ENCODE results near the gene NAPSA. TPM values are rescaled to one million over a fixed set of nuclear protein-coding genes. Genes with fewer than 3 reads are reported as not detected.
"Not testable (repeated sequence)": the region's sequence is repeated elsewhere in the genome, so short reads cannot be mapped to it uniquely, and the experiment has no call there.

The NAPSA gene
- total RNA-seq, 6 experiments from 2014 or later: 0.19 to 2.2 (median 1.0) TPM

DNA sequence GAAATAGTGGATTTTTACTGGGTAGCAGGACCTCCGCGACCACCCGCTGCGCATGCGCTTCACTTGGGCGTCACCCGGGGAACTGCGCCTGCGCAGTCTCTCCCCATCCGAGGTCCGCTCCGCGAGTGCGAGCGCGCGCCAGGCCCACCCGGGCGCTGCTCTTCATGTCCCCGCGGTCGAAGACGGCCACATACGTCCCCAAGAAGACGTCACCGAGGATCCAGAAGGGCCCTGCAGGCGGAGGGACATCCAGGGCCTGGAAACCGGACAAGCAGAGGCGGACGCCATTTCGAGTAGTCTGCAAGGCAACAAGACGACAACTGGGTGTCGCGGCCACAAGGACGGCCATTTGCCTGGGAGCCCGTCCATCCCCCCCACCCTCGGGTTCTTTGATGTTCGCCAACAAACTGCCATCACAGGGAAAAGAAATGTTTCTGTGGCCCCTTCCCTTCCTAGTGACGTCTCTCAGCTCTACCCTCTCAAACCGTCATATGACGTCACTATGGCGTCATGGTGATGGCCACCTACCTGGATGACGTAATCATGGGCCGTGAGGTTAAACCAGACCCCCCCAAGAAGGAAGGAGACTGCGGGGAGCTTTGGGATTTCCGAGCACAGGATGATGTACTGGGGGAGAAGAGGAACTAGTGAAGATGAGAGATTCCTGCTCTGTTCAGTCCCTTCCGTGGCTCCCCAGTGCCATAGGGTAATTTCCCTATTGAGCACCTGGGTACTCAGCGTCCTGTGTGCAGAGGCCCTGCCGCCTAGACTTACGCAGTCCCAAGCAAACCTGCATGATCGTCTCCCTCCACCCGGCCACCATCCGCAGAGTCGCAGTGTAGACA lies 6.7 kb downstream of the NAPSA start:
- 61% methylated on average over 25 of the region's 54 CpGs for WGBS (ENCODE audit: insufficient coverage, low coverage, low lambda C conversion rate, missing lambda C conversion rate)
- Histone ChIP-seq H3K27me3 (no peaks in the 10 kb centered on the region), H3K4me3 (peak overlapping the region; percentile 46 to 59 (median 50)), H3K36me3 (no peaks in the 10 kb centered on the region), H3K4me1 (no peaks in the 10 kb centered on the region), H3K9me3 (no peaks in the 10 kb centered on the region), H3K27ac (peak overlapping the region in 1 of 3 donors; percentile 80)
- intact Hi-C loops (cut with DNase I): no loop called here
- peak in 3 of 4 donors; percentile 51 to 66 (median 56) for ATAC-seq
- no peak for TF ChIP-seq CTCF (IDR thresholded peaks at IDR 0.05)
- peak; percentile 39 for TF ChIP-seq POLR2A (IDR thresholded peaks at IDR 0.05)
- DNase-seq: peak; percentile 73 to 77 (median 73)

DNA sequence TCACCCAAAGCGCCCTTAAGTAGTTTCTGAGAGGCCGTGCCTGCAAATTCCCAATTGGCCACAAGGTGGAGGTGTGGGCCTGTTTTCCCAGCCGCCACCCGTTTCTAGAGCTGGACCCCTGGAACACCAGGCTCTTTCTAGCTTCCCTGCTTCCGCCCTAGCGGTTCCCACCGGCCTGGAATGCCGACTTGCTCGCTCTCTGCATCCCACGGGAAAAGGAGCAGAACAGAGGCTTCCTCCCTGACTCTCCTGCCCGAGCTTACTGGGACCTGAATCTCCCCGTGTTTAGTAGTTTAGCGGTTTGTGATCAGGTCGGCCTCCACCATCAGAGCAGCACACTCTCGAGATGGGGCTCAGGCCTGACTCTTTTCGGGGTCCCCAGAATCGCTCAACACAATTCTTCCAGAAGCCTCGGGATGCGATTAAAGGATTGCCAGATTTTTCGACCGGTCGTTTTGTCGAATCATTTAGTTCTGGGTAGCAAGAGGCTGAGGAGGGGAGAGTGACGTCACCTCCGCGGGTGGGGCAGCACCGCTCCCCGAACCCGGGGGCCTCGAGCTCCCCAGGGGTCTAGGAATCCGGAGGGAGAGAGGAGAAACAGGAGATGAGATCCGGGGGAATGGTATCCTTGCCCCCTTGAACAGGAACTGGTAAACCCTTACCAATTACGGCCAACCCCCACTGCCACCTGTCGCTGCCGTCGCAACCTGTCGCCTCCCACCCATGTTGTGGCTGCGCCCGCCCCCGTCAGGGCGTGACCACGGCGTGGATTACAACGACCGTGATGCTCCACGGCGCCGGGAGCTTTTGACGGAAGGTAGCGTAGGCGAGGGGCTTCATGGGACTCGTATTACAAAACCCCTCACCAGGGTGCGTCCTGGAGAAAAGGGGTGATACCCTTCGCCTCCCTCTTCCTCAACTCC lies 8.0 kb downstream of the NAPSA start:
- intact Hi-C loops (cut with DNase I): no loop called here
- Histone ChIP-seq H3K36me3 (no peaks in the 10 kb centered on the region), H3K27ac (peak overlapping the region; percentile 44 to 82 (median 80)), H3K4me3 (peak overlapping the region; percentile 46 to 59 (median 50)), H3K9me3 (no peaks in the 10 kb centered on the region), H3K27me3 (no peaks in the 10 kb centered on the region), H3K4me1 (no peaks in the 10 kb centered on the region)
- 6% methylated on average over 30 of the region's 54 CpGs for WGBS (ENCODE audit: insufficient coverage, low coverage, low lambda C conversion rate, missing lambda C conversion rate)
- DNase-seq (peak; percentile 74 to 84 (median 80)), ATAC-seq (peak; percentile 82 to 86 (median 84))
- TF ChIP-seq POLR2A (IDR thresholded peaks at IDR 0.05): no peak
- peak; percentile 81 to 87 (median 85) for TF ChIP-seq CTCF (IDR thresholded peaks at IDR 0.05)

GRCh38 chr19:50356691-50357177 lies 8.7 kb downstream of the NAPSA start:
- no peak for ATAC-seq
- peak in 1 of 3 donors; percentile 29 for DNase-seq
- peaks cover 0 to 4% (median 0%) of the 10 kb centered on the region in 4 donors for H3K4me1 ChIP-seq
- no peak overlapping the region for H3K4me3 ChIP-seq
- H3K27ac ChIP-seq: no peak overlapping the region
- H3K9me3 ChIP-seq: no peaks in the 10 kb centered on the region
- no peaks in the 10 kb centered on the region for H3K36me3 ChIP-seq
- 34% methylated on average over 13 of the region's 13 CpGs for WGBS (ENCODE audit: insufficient coverage, low coverage, low lambda C conversion rate, missing lambda C conversion rate)
- intact Hi-C loops (cut with DNase I): no loop called here
- TF ChIP-seq CTCF (IDR thresholded peaks at IDR 0.05) (no peak), POLR2A (IDR thresholded peaks at IDR 0.05) (no peak)
- H3K27me3 ChIP-seq: no peaks in the 10 kb centered on the region

GRCh38 chr19:50353487-50353880 lies 12.0 kb downstream of the NAPSA start:
- intact Hi-C loops (cut with DNase I); DNase-seq; H3K4me3 ChIP-seq; H3K9me3 ChIP-seq; ATAC-seq; H3K27ac ChIP-seq; H3K27me3 ChIP-seq; H3K36me3 ChIP-seq: not testable (repeated sequence)
- 90% methylated on average over 4 of the region's 7 CpGs for WGBS (ENCODE audit: insufficient coverage, low coverage, low lambda C conversion rate, missing lambda C conversion rate)
- peaks cover 0 to 17% (median 0%) of the 10 kb centered on the region in 4 donors for H3K4me1 ChIP-seq

All from right lobe of liver (tissue), 6 donors.